Measurements from ENCODE around the gene MOB1B.
"Not testable (repeated sequence)": the region's sequence is repeated elsewhere in the genome, so short reads cannot be mapped to it uniquely, and the experiment has no call there.

MOB1B gene

GRCh38 chr4:70901984-70902576, at the start of gene MOB1B:
TSS of gene MOB1B (plus strand) at chr4:70902369. CDS start at chr4:70902537, 168 bp downstream.
- peak; percentile 71 for DNase-seq

DNA sequence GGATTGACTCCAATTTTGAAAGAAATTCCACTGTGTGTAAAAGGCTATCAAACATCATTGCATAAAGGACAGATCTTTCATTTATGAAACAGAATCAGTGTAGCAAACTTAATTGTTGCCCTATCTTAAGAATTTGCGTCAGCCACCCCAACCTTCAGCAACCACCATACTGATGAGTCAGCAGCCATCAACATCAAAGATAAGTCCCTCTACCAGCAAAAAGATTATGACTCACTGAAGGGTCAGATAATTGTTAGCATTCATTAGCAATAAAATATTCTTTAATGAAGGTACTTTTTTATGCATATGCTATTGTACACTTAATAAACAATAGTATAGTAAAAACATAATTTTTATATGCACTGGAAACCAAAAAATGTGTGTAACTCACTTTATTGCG, 46.7 kb upstream of the MOB1B start:
- DNase-seq: no peak

DNA sequence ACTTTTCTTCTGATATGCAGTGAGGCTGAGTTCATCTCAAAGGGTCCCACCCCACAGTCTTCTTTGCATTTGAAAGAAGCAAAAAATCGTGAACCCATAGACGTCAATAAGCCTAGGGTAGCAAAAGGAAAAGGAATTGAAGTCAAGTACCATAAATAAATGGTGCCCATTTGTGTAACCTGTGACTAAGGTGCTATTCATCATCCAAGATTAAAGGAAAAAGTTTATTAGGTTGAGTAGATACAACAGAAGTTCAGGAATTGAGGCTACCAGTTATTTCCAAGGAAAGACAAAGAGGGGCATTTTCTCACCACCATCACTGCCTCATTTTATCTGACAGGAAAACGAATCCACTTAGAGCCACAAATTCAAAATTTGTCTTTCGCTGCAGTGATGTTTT, 43.7 kb upstream of the MOB1B start:
- DNase-seq: no peak

GRCh38 chr4:70859066-70859465, 43.1 kb upstream of the MOB1B start:
- DNase-seq: no peak

- no peak for DNase-seq
Observed at GRCh38 chr4:70863099-70863790, 38.9 kb upstream of the MOB1B start.

GRCh38 chr4:70868778-70869177, 33.4 kb upstream of the MOB1B start:
- no peak for DNase-seq

- no peak for DNase-seq
Observed at GRCh38 chr4:70873216-70873615, 29.0 kb upstream of the MOB1B start.

DNA sequence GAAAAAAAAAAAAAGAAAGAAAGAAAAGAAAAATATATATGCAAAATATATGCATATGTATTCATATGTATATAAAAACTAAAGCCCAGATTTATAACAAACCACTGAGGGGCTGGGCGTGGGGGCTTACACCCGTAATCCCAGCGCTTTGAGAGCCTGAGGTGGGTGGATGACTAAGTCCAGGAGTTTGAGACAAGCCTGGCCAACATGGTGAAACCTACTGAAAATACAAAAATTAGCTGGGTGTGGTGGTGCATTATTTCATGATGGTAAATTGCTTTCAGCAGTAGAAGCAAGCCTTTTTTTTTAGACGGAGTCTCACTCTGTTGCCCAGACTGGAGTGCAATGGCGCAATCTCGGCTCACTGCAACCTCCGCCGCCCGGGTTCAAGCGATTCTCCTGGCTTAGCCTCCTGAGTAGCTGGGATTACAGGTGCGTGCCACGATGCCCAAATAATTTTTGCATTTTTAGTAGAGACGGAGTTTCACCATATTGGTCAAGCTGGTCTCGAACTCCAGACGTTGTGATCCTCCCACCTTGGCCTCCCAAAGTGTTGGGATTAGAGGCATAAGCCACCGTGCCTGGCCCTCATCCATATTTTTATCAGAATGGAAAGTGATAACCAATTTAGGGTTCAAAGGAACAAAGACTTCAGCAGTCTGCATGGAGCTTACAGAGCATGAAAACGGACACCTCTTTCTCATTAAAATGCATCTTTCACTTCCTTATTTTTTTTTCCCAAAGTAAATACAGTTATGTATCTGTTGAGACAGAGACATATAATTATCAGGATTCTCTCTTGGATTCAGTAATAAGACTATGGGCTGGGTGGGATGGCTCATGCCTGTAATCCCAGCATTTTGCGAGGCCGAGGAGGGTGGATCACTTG, 27.7 kb upstream of the MOB1B start:
- no peak for DNase-seq

- DNase-seq: no peak
Observed at GRCh38 chr4:70877556-70877955, 24.6 kb upstream of the MOB1B start.

- no peak for DNase-seq
Observed at GRCh38 chr4:70880739-70881138, 21.4 kb upstream of the MOB1B start.

DNA sequence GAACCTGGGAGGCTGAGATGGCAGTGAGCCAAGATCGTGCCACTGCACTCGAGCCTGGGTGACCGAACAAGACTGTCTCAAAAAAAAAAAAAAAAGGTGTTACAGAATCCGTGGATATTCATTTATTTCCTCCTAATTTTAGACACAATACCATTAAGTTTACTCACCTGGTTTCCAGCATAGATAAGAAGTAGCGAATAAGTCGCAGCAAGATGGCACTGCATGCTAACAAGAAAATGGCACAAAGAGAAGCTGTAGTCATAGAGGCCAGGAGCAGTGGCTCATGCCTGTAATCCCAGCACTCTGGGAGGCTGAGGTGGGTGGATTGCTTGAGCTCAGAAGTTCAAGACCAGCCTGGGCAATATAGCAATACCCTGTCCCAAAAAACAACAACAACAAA, 17.0 kb upstream of the MOB1B start:
- DNase-seq: no peak

DNA sequence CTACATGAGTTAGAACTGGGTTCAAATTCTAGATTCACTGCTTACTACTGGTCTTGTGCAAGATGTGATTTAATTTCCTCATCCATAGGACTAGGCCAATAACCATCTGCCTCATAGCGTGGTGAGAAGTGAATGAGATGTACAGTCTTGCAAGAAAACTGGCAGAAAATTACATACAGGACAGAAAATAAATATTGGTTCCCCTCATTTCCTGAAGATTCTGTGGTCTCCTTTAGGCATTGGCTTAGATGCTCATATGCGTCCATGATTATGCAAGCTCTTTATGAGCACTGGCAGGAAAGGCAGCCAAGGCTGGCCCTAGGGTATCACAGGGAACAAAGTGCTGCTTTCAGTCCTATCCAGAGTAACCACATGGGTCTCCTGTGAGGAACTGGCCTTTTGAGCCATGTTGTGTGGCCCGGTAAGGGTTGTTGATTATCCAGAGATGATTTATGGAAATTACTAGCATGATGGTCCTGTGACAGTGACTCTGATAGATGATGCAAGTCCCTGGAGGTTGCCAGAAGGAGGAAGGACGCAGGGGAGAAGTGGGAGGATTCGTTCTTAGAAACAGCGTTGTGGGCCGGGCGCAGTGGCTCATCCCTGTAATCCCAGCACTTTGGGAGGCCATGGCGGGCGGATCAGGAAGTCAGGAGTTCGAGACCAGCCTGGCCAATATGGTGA, 9.9 kb upstream of the MOB1B start:
- DNase-seq: no peak

DNA sequence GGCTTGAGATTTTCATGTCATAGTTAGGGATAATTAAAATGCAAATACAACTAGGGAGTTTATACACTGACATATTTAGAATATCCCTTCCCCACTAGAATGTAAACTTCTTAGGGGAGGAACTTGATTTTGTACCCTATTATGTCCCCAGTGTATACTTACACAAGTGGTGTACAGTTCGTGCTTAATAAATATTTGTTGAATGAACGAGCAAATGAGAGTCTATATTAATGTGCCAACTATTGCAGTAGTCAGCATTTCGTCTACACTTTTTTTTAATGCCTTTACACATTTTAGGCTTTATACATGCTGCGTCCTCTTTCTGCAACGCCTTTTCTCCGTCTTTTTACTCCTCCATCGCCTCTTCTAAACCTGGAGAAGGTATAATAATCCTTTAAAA, 8.4 kb upstream of the MOB1B start:
- no peak for DNase-seq

- DNase-seq: no peak
Observed at GRCh38 chr4:70895405-70895804, 6.8 kb upstream of the MOB1B start.

- peak; percentile 38 for DNase-seq
Observed at GRCh38 chr4:70895811-70896491, 6.2 kb upstream of the MOB1B start.

DNA sequence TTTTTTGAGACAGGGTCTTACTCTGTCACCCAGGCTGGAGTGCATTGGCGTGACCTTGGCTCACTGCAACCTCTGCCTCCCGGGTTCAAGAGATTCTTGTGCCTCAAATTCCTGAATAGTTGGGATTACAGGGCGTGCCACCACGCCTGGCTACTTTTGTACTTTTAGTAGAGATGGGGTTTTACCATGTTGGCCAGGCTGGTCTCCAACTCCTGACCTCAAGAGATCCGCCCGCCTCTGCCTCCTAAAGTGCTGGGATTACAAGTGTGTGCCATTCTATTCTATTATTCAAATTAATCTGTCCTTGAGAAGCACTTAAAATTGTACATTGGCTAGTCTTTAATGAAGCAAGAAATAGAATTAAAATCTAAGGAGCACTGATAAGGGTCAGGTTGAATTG, 3.6 kb upstream of the MOB1B start:
- not testable (repeated sequence) for DNase-seq

DNA sequence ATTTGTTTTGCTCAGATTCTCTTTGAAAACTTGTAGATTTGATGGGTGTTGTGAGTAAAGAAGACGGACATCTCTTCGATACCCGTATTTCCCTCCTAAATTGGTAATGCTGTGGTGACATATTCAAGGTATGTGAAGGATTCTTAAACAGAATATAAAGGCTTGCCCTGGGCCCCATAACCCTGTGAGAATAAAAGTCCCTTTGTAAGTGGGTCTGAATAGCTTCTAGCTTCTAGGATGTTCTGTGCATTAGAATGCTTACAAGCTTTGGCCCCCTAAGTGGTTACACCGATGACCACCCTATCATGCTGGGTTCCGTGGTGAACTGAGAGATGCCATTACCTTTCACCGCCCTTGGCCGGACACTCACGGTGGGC, 574 bp upstream of the MOB1B start:
- peak; percentile 16 for DNase-seq

DNA sequence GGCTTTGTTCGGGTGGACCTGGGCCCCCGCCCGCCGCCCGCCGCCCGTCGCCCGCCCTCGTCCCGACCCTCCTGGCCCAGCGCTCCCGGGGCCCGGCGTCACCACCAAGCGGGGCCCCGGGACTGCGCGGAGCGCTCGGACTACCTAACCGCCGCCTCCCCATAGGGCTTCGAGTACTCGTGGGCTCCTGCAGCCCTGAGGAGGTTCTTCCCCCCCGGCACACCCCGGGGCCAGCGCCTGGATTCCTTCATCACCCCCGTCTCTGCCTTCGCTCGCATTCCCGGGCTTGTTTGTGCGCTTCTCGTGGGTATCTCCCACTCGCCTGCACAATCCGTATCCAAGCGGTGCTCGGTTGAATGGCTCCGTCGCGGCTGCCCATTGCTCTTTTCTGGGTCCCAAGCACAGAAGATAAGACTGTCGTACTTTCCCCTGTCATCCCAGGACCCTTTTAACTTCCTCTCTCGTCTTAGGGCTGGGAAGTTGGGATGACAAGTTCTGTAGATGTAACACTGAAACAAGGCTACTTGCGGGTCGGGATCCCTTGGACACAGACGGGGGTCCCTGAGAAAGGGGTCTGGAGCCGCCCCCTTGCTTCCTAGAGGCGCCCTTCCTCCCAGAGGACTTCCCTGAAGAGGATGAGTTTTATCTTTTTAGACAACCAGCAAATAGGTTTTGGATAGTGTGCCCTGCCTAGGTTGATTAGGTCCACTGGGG, 565 bp downstream of the MOB1B start:
- peak; percentile 9 for DNase-seq

GRCh38 chr4:70903291-70903603, 1.1 kb downstream of the MOB1B start:
- no peak for DNase-seq

- no peak for DNase-seq
Observed at GRCh38 chr4:70908993-70909556, 6.9 kb downstream of the MOB1B start.

DNA sequence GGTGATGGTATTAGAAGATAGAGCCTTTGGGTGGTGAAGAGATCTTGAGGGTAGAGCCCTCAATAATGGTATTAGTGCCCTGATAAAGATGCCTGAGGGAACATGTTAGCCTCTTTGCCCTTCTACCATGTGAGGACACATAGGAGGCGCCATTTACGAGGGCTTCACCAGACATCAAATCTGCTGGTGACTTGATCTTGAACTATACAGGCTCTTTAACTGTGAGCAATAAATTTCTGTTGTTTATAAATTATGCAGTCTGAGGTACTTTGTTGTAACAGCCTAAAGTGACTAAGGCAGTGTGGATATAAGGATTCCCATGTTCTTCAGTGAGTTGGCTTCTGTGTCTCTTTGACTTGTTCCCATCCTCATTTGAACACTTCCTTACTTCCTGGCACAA, 11.8 kb downstream of the MOB1B start:
- DNase-seq: no peak

GRCh38 chr4:70914631-70915030, 12.5 kb downstream of the MOB1B start:
- DNase-seq: no peak
